ES-I3 (cell line): ENCODE measurements around the gene LACTB.

Source experiments
- H3K36me3 ChIP-seq: 2 replicates; pipeline ENCODE4 v1.6.1; 2013; ENCODE audit warnings: mild to moderate bottlenecking, low read length, control low read depth, moderate library complexity; ENCODE audit not compliant: insufficient read depth
- H3K4me1 ChIP-seq: 2 replicates; pipeline ENCODE4 v1.6.1; 2013; ENCODE audit warnings: mild to moderate bottlenecking, control low read depth, low read length; ENCODE audit not compliant: insufficient read depth
- H3K9ac ChIP-seq: 2 replicates; pipeline ENCODE4 v1.6.1; 2013; ENCODE audit warnings: low read depth, mild to moderate bottlenecking, low read length, moderate library complexity
- H3K9me3 ChIP-seq: 2 replicates; pipeline ENCODE4 v1.6.1; 2013; ENCODE audit warnings: mild to moderate bottlenecking, low read length, moderate library complexity; ENCODE audit not compliant: control insufficient read depth, insufficient read depth

Gene LACTB

GRCh38 chr15:63188247-63188925 lies 66.7 kb downstream of the LACTB start:
- peak overlapping the region; percentile 75 for H3K9ac ChIP-seq
- no peaks in the 10 kb centered on the region for H3K9me3 ChIP-seq
- no peaks in the 10 kb centered on the region for H3K36me3 ChIP-seq
- H3K4me1 ChIP-seq = peaks cover 10% of the 10 kb centered on the region

DNA sequence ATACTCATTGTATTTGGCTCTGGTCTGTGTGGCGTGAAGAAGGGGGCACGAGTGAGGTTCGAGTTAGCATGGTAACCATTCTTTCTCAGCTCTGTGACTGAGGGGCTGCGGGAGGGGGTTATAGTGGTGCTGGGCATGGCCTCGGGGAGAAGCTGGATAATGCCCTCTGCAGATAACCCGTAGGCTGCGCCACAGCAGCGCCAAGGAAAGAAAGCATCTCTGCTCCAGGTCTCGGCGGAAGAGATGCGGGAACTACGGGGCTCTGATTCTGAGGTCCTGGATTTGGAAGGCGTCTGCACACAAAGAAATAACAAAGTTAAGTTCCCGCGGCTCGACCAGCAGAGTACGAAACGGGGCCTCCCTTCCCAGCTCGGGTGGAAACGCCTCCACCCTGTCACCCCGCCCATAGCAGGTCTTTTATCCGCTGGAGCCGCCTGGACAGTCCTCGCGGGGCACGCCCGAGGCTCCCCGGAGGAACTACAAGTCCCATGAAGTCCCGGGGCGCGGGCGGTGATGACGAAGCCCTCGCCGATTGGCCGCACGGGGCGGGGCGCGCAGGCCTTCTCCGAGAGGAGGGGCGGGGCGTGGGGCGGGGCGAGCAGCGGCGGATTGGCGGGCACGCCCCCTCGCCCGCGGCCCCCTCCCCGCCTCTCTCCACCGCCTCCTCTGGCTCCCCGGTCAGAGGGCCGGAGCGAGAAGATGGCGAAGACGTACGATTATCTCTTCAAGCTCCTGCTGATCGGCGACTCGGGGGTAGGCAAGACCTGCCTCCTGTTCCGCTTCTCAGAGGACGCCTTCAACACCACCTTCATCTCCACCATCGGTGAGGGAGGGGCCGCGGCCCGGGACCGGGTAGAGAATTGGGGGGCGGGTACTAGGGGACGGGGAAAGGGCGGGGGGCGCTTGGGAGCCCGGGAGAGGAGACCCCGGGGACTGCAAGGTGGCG lies 67.5 kb downstream of the LACTB start, which contains the start of gene RAB8B:
Gene RAB8B, plus strand, starts transcription at position 681 of the 946 bp plus-strand sequence. Its CDS starts 19 bp downstream, at position 700.
- Histone ChIP-seq H3K9me3 (no peaks in the 10 kb centered on the region), H3K4me1 (peaks cover 16% of the 10 kb centered on the region), H3K9ac (peak within 1 kb of the TSS; percentile 75), H3K36me3 (no peaks in the 10 kb centered on the region)

DNA sequence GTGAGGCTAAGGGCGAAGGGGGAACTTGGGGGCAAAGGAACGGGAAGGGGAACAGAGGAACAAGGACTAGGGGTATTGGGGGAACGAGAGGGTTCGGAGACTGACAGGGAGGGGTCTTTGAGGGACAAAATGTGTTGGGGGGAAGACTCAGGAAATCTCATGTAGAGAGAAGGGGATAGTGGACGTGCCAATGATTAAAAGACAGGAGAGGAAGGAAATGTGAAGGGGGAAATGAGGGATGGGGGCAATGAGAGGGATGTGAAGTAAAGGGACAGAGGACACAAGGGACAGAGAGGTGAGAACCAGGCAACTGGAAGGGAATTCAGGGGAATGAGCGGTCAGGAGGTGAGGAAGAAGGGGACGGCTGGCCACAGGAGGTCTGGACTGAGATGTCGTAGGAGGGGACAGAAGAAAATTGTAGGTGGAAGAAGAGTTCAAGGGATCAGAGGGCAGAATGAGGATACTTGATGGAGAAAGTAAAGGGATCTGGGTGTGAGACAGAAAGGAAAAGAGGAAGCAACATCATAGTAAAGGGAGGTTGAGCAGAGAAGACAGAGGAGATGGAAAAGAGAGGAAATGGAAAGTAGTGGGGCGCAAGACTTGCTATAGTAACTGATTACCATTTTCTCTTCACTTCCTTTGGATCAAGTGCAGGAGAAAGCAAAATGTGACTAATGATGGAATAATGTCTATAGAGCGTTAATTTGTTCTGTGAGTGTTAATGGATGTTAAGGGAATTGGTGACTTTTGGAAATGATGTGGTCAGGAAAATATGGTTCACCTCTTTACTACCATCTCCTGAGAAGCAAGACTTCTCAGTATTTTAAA lies 68.5 kb downstream of the LACTB start:
- peak overlapping the region; percentile 64 for H3K9ac ChIP-seq
- peaks cover 24% of the 10 kb centered on the region for H3K4me1 ChIP-seq
- H3K9me3 ChIP-seq = no peaks in the 10 kb centered on the region
- no peaks in the 10 kb centered on the region for H3K36me3 ChIP-seq

- Histone ChIP-seq H3K9ac (0 out of 2 replicates have a peak overlapping the region, but pooled peaks have one; percentile 64), H3K36me3 (no peaks in the 10 kb centered on the region), H3K4me1 (peaks cover 31% of the 10 kb centered on the region), H3K9me3 (no peaks in the 10 kb centered on the region)
These were observed 69.3 kb downstream of the LACTB start for GRCh38 chr15:63190769-63191649.
